GM12801 (cell line): ENCODE data around the gene FHAD1.

Experiments used
- CTCF ChIP-seq: IDR thresholded peaks from one replicate; pipeline ENCODE4 v1.5.1; 2011; ENCODE audit warnings: control low read depth; ENCODE audit not compliant: insufficient read length; ENCODE audit errors: extremely low read depth

FHAD1 gene

DNA sequence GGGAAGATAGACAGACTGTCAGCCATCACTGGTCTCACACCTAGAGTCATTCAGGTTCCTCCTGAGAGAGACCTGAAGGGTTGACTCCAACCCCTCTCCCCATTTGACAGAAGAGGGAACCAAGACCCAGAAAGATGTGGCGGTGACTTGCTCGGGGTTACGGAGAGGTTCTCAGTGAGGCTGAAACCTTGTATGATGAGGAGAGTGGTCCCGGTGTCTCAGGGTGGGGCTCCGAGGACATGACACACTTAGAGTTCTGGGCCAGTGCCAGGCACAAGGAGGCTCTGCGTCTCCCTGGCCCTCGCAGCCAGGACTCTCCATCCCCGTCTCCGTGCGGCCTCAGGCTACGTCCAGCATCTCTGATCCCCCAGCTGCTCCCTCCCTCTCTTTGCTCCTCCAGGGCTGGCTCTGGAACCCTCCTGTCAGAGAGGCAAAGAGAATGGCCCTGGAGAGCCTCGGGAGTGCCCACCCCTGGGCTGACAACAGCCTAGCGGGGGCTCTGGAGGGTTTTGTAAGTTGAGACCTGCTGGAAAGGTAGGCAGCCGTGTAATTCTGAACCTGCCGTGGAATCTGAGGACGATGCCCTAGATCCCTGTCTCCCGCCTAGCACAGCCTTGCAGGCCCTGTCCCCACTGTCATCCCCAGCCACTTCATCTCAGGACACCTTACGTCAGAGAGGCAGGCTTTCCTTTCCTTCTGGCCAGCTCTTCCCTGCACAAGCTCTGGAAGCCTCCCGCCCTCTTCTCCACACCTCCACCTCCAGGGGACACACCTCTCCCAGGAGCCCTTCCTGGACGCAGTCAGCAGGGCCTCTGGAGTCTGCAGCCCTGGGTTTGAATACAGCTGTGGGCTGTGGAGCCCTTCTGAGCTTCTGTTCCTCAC, 166.8 kb downstream of the FHAD1 start:
- TF ChIP-seq CTCF = no peak

GRCh38 chr1:15414445-15414983, 167.5 kb downstream of the FHAD1 start:
- no peak for TF ChIP-seq CTCF

- no peak for TF ChIP-seq CTCF
Measured at GRCh38 chr1:15417059-15417934, 170.3 kb downstream of the FHAD1 start.

GRCh38 chr1:15418806-15419515, 171.9 kb downstream of the FHAD1 start:
- TF ChIP-seq CTCF = no peak

DNA sequence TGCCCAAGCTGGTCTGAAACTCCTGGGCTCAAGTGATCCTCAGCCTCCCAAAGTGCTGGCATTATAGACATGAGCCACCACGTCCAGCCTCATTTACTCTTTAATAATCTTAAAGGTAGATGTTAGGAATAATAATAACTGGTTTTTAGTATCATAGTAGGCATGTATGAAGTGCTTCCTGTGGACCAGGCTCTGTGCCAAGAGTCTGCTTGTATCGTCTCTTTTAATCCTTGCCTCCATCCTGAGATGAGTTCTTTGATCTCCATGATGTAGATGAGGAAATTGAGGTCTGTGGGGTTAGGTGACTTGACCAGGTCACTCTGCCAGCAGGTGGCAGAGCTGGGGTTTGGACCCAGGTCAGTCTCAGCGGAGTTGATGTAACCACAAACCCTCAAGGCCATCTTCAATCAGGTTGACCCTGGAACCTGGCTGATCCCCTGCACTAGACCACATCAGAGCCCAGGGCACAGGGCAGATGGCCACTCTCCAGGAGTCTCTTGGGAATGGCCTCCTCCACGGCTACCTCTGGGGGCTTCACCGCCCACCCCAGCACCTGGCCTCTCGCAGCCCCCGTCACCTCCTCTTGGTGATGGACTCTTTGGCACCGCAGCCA, 173.9 kb downstream of the FHAD1 start:
- no peak for TF ChIP-seq CTCF

DNA sequence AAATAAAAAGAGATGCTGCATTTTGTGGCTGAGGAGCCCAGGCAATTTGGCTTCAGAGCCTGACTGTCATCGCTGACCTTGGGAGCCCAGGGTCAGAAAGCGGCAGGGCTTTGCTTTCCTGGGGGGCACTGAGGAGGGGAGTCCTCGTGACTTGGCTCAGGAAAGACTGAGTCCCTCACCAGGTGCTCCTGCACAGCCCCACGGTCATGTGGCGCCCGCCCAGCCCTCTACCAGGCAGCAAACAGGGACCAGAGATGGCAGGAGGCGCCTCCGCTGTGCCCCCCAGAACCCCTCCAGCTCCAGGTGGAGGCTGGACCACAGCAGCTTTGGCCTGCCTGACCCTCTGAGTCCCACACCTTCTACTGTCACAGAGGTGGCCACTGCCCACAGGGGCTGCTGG, 175.8 kb downstream of the FHAD1 start:
- TF ChIP-seq CTCF = no peak
